OCI-LY7 (cell line): ENCODE results near the gene RHBDL1.
"Not testable (repeated sequence)": the region's sequence is repeated elsewhere in the genome, so short reads cannot be mapped to it uniquely, and the experiment has no call there.

ENCODE experiments used
- EZH2phosphoT487 ChIP-seq: fragments of 200-600 bp; sonication (generic); IDR thresholded peaks from 2 replicates; pipeline ENCODE4 v1.6.1; 2018; ENCODE audit warnings: low read depth, borderline replicate concordance, mild to moderate bottlenecking, mixed run types, antibody characterized with exemption, low read length, moderate library complexity, mixed read lengths
- TF ChIP-seq, protein P1 (sequence below): fragments of 200-600 bp; sonication (generic); conservative IDR thresholded peaks from 2 replicates; pipeline ENCODE4 v1.5.1; 2014; ENCODE audit warnings: mild to moderate bottlenecking, antibody characterized with exemption, low read length, moderate library complexity, mixed read lengths

DNA sequence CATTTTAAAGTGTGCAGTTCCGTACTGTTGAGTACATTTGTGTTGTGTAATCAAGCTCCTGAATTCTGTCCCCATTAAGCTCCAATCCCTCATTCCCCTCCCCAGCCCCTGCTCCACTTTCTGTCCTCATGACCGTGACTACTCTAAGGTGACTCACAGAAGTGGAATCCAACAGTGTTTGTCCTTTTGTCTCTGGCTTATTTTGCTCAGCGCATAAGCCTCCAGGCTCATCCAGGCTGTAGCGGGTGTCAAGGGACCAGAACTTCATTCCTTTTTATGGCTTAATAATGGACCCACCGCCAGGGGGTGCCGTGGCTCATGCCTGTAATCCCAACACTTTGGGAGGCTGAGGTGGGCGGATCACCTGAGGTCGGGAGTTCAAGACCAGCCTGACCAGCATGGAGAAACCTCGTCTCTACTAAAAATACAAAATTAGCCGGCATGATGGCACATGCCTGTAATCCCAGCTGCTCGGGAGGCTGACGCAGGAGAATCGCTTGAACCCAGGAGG is 37.3 kb downstream of the RHBDL1 start:
- TF ChIP-seq, protein P1, sequence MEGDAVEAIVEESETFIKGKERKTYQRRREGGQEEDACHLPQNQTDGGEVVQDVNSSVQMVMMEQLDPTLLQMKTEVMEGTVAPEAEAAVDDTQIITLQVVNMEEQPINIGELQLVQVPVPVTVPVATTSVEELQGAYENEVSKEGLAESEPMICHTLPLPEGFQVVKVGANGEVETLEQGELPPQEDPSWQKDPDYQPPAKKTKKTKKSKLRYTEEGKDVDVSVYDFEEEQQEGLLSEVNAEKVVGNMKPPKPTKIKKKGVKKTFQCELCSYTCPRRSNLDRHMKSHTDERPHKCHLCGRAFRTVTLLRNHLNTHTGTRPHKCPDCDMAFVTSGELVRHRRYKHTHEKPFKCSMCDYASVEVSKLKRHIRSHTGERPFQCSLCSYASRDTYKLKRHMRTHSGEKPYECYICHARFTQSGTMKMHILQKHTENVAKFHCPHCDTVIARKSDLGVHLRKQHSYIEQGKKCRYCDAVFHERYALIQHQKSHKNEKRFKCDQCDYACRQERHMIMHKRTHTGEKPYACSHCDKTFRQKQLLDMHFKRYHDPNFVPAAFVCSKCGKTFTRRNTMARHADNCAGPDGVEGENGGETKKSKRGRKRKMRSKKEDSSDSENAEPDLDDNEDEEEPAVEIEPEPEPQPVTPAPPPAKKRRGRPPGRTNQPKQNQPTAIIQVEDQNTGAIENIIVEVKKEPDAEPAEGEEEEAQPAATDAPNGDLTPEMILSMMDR: peak; percentile 73
- not testable (repeated sequence) for TF ChIP-seq EZH2phosphoT487
